ENCODE results near the gene UBE2G2.

DNA sequence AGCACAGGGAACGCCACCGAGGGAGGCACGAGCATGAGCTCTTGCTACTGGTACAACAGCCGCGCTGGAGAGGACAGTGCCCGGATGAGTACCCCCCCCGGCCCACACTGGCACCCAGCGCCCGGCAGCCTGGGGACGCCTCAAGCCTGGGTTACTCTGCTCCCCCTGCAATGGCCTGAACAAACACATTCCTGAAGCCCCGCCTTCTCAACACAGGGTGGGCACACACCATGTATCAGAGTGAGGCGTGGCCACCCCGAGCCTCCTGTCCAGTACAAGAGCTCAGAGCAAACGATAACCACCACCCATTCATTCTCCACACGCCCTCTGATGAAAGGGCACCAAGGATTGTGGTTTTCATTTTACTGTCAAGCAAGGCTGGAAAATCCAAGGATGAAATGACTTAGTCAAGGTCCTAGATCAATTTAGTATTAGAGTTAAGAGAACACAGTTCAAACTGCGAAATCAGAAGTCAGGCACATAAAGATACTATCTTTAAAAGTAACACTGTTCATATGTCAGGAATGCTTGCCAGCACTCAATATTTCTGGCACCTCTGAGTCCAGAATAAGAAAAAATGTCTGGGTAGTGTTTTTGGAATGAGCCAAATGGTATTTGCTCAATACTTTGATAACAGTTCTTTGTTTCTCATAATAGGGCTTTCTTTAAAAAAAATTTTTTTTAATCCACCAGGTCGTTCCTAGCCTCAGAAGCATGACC lies 22.0 kb downstream of the UBE2G2 start:
- no peak for TF ChIP-seq POLR2A (IDR thresholded peaks at IDR 0.05; ENCODE audit: low read depth, low read length)
- TF ChIP-seq POLR2AphosphoS5 (IDR thresholded peaks at IDR 0.05; ENCODE audit: low read depth, low read length): no peak
- TF ChIP-seq TAF1 (IDR thresholded peaks at IDR 0.05; ENCODE audit: borderline replicate concordance, low read depth, low read length): no peak

All from GM12892 (cell line).